ENCODE data around the gene TMOD2.
"Not testable (repeated sequence)": the region's sequence is repeated elsewhere in the genome, so short reads cannot be mapped to it uniquely, and the experiment has no call there.

Gene TMOD2

DNA sequence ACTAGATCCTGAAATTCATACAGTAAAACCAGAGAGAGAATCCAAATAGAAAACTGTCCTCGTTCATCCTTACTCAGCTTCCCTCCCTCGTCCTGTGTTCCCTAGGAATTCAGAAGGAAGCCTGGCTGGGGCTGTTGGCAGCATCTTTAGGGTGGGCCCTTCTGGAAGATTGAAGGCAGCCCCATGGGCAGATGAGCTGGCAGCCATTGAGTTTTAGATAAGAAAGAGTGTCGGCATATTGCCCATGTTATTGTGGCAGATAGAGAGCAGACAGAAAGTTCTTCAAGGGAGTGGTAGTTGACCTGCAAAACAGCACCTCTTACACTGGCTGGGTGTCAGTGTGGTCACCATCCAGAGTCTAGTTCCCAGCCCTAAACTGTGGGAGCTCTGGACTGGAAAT, 23.5 kb downstream of the TMOD2 start:
- DNase-seq (ENCODE audit: low read depth in 2 of 2) = no peak

DNA sequence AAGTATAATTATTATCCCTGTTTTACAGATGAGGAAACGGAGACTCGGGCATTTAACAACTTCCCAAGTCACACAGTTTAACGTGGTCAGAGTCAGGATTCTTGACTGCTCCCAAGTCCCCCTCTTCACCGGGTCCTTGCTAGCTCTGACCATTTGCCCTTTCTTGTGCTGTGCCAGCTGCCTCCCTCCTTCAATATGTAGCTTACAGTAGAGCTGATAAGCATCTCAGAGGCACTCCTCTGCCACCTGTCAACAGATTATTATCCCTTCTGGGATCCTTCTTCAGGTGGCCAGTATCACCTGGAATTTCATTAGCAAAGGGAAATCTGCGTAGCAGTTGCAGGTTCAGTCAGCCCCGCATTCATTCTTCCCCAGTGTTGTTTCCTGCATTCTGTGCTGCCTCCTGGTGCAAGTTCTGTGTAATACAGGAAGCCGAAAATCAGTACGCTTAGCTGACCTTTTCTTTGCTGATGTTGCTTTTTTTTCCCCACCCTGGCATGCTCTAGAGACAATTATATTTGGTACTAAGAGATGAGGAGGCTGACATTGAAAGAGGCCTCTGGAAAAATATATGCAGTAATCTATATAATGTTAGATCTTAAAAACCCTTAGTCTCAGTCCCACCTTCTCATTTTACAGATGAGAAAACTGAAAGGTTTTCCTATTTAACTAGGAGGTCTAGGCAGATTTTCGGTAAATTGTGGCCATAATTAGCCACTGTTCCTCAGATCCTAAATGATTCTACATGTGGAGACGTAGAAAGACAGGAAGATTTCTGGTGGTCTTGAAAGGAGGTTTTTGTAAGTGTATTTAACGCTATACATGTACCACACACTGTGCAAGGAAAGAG, 24.8 kb downstream of the TMOD2 start:
- DNase-seq (ENCODE audit: low read depth in 2 of 2) = peak; percentile 23 to 31

DNA sequence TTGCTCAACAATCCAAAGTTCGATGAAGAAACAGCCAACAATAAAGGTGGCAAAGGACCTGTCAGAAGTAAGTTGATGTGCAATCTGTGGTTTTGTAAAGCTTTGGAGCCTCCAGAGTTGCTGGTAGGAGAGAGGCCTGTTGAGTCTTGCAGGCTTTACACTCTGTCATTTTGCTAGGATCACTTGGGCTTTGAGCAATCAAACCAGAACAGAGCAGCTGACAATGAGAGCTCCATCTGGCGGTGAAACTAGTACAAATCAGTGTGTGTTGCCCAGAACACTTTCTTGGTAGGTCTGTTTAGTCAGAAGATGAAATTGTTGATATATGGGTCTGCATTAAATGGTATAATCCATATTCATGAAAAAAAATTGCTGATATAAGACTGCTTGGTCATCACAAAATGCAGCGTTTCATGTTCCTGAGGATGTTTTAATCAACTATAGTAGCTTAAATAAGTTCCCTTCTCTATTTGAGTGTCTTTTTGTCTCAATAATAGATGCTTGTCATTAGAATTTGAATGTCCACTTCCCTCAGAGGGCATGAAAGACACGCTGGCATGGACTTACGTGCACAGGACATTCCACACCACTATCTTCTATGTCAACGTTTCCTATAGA, 25.7 kb downstream of the TMOD2 start:
- DNase-seq (ENCODE audit: low read depth in 2 of 2) = peak; percentile 41 to 58

DNA sequence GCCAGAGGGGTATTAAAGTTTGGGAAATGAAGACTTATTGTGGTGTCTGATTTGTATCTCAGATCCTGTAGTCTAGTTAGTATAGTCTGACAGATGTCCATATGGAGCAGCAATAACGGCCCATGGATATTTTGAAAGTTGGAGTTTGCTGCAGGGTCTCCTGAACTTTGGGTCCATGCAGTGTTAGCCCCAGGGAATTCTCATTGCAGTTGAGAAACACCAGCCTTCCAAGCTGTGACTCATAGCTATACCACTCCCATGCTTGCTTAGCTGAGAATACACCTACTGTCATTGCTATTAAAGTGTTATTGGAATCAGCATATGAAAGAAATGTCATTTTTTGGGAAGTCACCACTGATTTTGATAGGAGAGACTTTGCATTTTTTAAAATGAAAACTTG, 29.2 kb downstream of the TMOD2 start:
- no peak for DNase-seq (ENCODE audit: low read depth in 2 of 2)

DNA sequence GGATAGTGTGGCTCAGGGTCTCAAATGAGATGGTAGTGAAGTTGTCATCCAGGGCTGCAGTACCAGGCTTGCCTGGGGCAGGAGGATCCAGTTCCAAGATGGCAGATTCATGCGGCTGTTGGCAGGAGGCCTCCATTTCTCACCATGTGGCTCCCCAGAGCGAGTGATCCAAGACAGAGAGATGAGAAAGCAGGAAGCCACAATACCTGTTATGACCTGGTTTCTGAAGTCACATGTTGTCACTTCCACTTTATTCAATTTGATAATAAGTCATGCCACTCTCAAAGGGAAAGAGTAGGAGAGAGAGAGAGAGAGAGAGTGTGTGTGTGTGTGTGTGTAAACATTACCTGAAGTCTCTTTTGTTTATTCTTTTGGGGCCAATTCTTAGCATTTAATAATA, 30.1 kb downstream of the TMOD2 start:
- DNase-seq (ENCODE audit: low read depth in 2 of 2) = no peak

DNA sequence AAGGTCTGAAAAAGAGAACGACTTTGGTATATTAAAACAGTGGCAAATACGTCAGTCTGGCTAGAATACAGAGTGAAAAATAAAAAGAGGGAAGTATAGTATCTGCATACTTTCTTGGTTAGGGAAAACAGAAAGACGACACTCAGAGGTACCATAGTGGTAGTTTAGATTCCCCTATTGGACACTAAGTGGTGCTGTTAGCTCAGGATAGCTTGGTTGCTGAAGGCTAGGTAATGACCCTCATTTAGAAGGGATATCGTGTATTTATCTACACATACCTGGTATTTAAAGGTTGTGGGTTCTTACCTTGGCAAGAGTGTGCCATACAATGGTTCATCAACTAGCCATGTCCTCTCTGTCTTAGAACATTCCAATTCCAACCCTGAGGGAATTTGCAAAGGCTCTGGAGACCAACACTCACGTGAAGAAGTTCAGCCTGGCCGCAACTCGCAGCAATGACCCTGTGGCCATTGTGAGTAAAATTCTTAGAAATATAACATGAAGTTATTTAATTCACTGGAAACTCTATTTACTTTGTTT, 31.0 kb downstream of the TMOD2 start:
- no peak for DNase-seq (ENCODE audit: low read depth in 2 of 2)

DNA sequence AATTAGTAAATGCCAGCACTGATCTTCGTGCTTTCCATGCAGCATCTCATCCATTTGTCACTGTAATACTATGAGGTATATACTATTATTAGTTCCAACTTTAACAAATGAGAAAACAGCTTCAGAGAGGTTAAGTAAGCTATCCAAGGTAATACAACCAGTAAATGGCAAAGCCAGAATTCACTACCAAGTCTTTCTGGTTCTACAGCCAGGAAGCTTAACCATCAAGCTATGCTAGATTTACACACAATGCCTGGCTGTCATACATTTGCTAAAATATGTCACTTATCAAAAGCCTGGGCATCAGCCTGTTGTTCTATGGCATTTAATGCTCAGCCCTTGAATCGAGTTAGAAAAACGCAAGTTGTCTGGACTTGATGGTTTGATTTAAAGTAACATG, 32.6 kb downstream of the TMOD2 start:
- DNase-seq (ENCODE audit: low read depth in 2 of 2) = no peak

DNA sequence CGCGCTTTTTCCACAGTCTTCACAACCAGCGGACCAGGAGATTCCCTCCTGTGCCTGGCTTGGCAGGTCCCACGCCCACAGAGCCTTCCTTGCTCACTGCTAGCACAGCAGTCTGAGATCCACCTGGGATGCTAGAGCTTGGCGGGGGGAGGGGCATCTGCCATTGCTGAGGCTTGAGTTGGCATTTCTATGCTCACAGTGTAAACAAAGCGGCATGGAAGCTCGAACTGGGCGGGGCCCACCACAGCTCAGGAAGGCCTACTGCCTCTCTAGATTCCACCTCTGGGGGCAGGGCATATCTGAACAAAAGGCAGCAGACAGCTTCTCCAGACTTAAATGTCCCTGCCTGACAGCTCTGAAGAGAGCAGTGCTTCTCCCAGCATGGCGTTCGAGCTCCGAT, 35.7 kb downstream of the TMOD2 start:
- DNase-seq (ENCODE audit: low read depth in 2 of 2) = not testable (repeated sequence)

DNA sequence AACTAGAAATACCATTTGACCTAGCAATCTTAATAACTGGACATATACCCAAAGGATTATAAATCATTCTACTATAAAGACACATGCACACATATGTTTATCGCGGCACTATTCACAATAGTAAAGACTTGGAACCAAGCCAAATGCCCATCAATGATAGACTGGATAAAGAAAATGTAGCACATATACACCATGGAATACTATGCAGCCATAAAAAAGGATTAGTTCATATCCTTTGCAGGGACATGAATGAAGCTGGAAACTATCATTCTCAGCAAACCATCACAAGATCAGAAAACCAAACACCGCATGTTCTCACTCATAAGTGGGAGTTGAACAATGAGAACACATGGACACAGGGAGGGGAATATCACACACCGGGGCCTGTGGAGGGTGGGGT, 41.1 kb downstream of the TMOD2 start:
- DNase-seq (ENCODE audit: low read depth in 2 of 2) = not testable (repeated sequence)

DNA sequence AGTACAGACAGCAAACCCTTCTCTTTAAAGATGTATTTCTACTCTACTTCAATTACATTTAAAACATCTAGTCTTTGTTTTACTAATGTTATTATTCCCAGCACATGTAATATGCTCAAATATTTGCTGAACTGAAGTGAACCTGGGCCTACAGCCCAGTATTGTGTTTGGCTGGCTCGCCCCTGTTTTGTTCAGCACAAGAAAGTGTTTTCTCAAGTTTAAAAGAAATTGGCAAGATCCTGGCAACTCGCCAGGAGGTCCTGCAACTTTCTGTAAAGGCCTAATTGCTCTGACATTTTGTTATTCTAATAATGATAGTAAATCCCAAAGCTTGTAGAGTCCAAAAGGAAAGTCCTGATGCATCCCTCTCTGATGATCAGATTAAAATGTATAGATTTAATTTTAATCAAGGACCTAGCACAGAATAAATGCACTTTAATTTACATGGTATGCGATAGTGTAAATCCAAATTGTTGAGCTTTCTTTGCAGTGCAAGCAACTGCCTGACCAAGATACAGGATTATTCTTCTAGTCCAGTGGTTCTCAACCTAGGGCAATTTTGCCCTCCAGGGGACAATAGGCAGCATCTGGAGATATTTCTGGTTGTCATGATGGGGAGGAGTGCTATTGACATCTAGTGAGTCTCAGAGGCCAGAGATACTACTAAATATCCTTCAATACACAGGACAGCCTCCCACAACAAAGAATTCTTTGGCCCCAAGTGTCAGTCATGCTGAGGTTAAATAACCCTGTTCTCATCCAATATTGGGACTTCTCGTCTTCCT, 42.3 kb downstream of the TMOD2 start:
- DNase-seq (ENCODE audit: low read depth in 2 of 2) = no peak

DNA sequence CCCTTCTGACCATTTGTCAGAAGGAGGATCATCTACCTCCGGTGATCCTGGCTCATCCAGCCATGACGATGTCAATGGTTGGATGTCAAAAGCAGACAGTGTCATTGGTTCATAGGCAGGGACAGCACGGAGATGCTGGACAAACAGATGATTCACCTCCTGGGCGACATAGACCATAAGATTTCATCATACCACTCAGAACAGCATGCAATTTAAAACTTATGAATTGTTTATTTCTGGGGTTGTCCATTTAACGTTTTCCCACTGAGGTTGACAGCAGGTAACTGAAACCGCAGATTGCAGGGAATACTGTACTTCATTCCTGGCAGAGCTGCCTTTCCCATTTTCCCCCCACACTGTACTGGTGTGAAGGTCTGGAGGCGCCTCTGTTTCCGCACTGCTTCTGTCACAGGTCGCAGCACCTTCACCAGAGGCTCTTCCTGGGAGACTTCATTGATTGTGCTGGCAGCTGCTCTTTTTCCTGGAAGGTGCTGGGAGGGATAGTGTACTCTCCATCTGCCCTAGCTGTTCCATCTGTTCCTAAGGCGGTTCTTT, 45.5 kb downstream of the TMOD2 start:
- DNase-seq (ENCODE audit: low read depth in 2 of 2) = no peak

DNA sequence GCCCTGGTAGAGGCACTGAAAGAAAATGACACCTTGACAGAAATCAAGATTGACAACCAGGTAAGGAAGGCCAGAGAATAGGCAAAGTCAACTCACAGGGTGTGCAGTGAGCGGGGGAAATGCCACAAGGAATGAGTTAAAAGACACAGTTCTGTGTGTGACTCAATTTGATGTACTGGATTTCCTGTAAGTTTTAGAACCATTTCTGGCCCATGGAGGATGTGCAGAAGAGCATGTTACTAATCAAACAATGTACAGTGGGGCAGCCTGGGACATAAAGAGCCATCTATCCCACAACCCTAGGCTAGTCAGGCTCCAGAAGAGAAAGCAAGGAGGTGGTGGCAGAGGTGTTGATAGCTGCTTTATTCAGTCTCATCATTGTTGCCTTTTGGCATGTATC, 46.9 kb downstream of the TMOD2 start:
- no peak for DNase-seq (ENCODE audit: low read depth in 2 of 2)

DNA sequence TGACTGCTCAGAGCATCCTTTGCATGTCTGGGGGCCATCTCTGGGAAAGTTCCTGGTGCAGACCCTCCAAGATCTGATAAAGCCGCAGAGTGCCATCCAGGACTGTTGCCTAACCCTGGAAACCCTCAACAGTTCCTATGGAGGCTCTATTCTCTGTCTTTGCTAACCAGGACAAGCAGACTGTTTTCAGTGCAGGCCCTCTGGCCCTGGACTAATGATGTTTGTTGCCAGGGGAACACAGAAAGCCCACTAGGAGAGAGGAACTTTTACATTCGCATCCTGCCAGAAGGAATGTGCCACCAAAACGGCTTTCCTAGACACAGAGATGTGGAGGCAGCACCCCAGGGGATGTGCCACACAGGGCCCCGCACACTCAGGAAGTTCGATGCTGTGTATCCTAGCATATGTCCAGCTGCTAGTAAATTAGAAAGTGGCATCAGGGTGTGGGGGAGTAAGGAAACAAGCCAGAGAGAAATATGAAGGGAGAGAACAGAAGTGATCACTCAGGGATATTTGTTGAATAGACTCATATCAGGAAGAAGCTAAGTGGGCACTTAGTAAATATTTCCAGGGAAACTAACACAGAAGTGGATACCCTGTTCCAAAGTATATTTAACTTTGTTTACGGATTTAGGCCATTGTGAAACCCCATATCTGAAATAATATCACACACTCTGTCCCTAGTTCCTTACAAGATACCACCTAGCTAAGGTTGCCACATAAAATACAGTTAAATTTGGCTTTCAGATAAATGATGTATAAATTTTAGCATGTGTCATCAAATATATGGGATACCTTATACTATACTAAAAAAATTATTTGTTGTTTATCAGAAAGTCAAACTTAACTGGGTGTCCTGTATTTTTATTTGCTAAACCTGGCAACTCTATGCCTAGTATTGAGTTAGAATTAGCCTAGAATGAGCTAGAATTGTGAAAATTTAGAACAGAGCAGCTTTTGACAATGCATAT, 48.2 kb downstream of the TMOD2 start:
- no peak for DNase-seq (ENCODE audit: low read depth in 2 of 2)

DNA sequence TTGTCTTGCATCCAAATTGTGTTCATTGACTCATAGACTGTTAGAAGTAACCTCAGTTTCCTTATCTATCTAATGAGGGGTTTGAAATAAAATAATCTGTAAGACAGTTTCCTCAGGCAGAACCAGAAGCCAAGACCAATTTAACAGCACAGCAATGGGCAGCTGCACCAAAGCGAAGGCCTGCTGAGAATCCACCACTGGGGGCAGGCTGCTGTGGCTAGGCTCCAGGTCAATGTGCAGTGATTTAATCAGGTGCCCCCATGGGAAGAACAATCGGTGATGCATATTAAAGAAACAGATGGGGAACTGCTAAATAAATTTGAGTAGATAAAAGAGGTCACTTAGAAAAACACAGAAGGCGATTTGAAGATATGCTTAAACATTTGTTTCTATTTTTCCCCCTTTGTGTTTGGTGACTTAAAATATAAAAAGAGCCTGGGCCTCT, 50.0 kb downstream of the TMOD2 start:
- DNase-seq (ENCODE audit: low read depth in 2 of 2) = no peak

DNA sequence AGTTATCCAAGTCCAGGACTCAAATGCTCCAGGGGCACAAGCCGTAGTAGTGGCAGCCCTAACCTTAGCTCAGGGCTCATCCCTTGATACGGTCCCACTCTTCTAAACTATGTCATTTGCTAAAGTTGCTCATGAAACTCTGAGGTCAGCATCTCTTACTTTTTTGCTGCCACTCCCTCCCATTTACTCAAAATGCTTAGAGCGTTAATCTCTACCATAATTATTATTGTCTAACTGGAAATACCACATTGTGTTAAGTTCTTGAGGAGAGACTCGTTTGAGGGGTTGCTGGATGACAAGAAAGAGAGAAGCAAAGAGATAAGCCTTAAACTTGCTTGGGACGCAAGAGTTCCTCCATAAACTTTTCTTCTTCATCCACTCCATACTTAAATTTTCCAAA, 51.2 kb downstream of the TMOD2 start:
- DNase-seq (ENCODE audit: low read depth in 2 of 2) = no peak

DNA sequence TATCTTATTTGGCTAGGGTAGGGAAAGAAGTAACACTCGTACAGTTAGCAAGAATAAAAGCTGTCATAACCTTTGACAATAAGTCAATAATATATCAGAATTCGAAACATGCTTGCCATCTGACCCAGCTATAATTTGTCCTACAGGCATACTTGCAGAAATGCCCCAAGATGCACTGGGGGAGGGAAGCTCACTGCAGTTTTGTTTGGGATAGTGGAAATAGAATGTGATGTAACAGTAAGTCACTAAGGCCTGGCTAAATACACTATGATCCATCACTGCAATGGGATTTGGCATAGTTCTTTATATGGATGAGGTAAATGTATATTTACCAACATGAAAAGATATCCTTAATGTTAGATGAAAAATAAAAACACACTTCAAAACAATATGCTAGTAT, 52.6 kb downstream of the TMOD2 start:
- DNase-seq (ENCODE audit: low read depth in 2 of 2) = no peak

DNA sequence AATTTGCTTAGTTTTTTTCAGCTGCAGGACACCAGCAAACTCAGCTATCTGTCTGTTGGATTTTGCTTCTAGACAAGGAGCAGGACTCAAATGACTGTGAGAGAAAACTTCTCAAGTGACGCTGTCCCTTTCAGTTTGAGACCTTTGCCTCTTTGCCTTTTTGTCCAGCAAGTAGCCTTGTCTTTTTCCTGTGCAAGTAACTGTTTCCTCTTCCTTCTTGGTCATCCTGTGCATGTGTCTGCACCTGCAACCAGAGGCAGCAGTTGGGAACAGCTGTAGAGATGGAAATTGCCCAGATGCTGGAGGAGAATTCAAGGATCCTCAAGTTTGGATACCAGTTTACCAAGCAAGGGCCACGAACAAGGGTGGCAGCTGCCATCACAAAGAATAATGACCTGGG, 54.7 kb downstream of the TMOD2 start:
- no peak for DNase-seq (ENCODE audit: low read depth in 2 of 2)

DNA sequence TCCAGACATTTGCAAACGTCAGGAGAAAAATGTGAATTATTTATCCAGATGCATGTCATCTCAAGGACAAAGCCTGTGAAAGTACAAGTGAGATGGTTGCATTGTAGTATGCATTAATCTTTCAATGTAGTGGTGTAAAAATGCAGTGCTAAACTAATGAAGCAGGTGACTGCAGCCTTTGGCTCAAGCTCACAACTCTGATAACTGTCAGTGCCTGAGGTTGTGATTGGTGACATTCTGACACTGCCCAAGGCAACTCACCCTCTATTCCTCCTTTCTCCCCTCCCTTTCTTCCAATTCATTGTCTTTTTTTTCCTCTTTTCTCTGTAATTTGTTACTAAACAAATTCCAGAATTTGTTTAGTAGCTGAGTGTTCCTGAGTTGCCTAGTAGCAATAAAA, 58.1 kb downstream of the TMOD2 start:
- no peak for DNase-seq (ENCODE audit: low read depth in 2 of 2)

DNA sequence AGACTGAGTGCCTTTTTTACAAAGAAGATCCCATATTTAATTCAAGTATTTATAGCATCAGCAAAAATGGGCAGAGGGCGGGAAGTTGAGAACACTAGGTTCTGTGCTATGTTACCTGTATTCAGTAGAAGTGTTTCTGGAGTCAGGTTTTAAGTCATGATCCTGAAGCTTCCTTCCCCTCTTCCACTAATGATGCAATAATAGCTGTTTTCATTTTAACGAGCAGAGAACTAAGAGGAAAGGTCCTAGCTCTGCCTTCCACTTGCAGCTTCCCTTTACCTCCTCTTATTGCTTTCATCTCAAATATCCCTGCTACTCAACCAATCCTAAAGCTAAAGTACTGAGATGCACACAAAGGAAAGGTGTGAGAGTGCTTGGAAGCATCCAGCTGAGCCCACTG, 61.2 kb downstream of the TMOD2 start:
- no peak for DNase-seq (ENCODE audit: low read depth in 2 of 2)

DNA sequence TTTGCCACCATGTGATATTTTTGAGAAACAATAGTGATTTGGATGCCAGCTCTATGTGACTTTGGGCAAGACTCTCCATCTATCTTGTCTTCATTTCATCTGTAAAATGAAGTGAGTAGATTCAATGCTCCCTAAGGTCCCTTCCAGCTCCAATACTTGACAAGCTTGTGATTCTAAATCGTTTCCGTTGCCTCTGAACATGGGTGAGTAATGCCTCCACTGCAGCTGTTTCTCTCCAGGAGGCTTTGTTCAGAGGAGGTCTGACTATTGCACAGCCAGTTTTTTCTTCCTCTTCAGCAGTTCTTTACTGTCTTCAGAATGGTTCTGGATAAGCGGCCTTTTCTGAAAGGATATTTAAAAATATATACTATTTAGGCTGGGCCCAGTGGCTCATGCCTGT, 63.2 kb downstream of the TMOD2 start:
- no peak for DNase-seq (ENCODE audit: low read depth in 2 of 2)

DNA sequence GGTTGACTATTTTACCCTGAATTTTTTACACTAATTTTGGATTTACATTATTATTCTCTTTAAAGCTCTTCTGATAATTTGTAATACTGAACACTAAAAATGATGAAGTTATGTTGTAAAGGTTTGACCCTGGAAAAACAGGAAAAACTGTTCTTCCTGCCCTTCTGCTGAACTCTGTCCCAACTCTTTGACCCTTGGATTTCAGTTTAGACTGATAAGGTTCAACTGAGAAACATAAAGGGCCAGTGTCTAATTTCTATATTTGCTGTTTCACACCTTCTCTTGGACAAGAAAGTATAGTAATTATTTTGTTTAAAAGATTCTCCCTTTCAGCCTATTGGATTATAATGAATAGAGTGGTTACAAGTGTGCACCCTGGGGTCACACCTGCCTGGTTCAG, 65.2 kb downstream of the TMOD2 start:
- no peak for DNase-seq (ENCODE audit: low read depth in 2 of 2)
